Duodenal mucosa (tissue), 2 donors: Measurements from ENCODE around the gene SPATA6.
"Not testable (repeated sequence)": the region's sequence is repeated elsewhere in the genome, so short reads cannot be mapped to it uniquely, and the experiment has no call there.

Source experiments
- H3K27ac ChIP-seq: one replicate; pipeline ENCODE4 v1.7.0; 2013; ENCODE audit warnings: low read depth, low read length
- H3K27me3 ChIP-seq, 2 donors: one replicate each; pipeline ENCODE4 v1.7.0; 2013; ENCODE audit warnings: low read length in 2 of 2, control low read depth in 1 of 2; ENCODE audit not compliant: insufficient read depth in 2 of 2, control insufficient read depth in 1 of 2
- H3K36me3 ChIP-seq, 2 donors: one replicate each; pipeline ENCODE4 v1.7.0; 2013; ENCODE audit warnings: low read length in 2 of 2, control low read depth in 1 of 2; ENCODE audit not compliant: insufficient read depth in 2 of 2, control insufficient read depth in 1 of 2
- H3K4me1 ChIP-seq, 2 donors: one replicate each; pipeline ENCODE4 v1.7.0; 2013; ENCODE audit warnings: low read length in 2 of 2, control low read depth in 1 of 2; ENCODE audit not compliant: insufficient read depth in 2 of 2, control insufficient read depth in 1 of 2
- H3K4me3 ChIP-seq, 2 donors: one replicate each; pipeline ENCODE4 v1.7.0; 2013; ENCODE audit warnings: low read length in 2 of 2, low read depth in 1 of 2
- H3K9ac ChIP-seq, 2 donors: one replicate each; pipeline ENCODE4 v1.7.0; 2013; ENCODE audit warnings: low read length in 2 of 2, low read depth in 1 of 2
- H3K9me3 ChIP-seq, 2 donors: one replicate each; pipeline ENCODE4 v1.7.0; 2013; ENCODE audit warnings: low read length in 2 of 2, control low read depth in 1 of 2; ENCODE audit not compliant: control insufficient read depth in 1 of 2

The SPATA6 gene

GRCh38 chr1:48493041-48493440, 21.0 kb upstream of the SPATA6 start:
- Histone ChIP-seq H3K9me3 (no peaks in the 10 kb centered on the region), H3K27ac (no peak overlapping the region), H3K9ac (no peak overlapping the region), H3K4me1 (peaks cover 11 to 12% of the 10 kb centered on the region in 2 donors), H3K36me3 (no peaks in the 10 kb centered on the region), H3K27me3 (no peaks in the 10 kb centered on the region), H3K4me3 (no peak overlapping the region)

GRCh38 chr1:48492392-48492791, 20.4 kb upstream of the SPATA6 start:
- Histone ChIP-seq H3K27me3 (no peaks in the 10 kb centered on the region), H3K9ac (no peak overlapping the region), H3K4me3 (no peak overlapping the region), H3K36me3 (no peaks in the 10 kb centered on the region), H3K9me3 (no peaks in the 10 kb centered on the region), H3K4me1 (peaks cover 11 to 12% of the 10 kb centered on the region in 2 donors), H3K27ac (no peak overlapping the region)

- Histone ChIP-seq H3K4me3 (no peak overlapping the region), H3K9me3 (no peaks in the 10 kb centered on the region), H3K4me1 (peaks cover under 1 to 2% of the 10 kb centered on the region in 2 donors), H3K27me3 (no peaks in the 10 kb centered on the region), H3K9ac (no peak overlapping the region), H3K27ac (no peak overlapping the region), H3K36me3 (no peaks in the 10 kb centered on the region)
Observed at GRCh38 chr1:48488721-48489120, 16.7 kb upstream of the SPATA6 start.

- Histone ChIP-seq H3K9me3 (peaks cover 0 to 3% of the 10 kb centered on the region in 2 donors), H3K9ac (no peak overlapping the region), H3K4me1 (peaks cover 0 to 4% of the 10 kb centered on the region in 2 donors), H3K36me3 (no peaks in the 10 kb centered on the region), H3K27ac (no peak overlapping the region), H3K4me3 (no peak overlapping the region), H3K27me3 (no peaks in the 10 kb centered on the region)
Observed at GRCh38 chr1:48480504-48480903, 8.5 kb upstream of the SPATA6 start.

- H3K9me3 ChIP-seq, H3K4me1 ChIP-seq, H3K9ac ChIP-seq, H3K4me3 ChIP-seq, H3K27me3 ChIP-seq, H3K36me3 ChIP-seq, H3K27ac ChIP-seq: not testable (repeated sequence)
Observed at GRCh38 chr1:48480023-48480422, 8.0 kb upstream of the SPATA6 start.

GRCh38 chr1:48472638-48473037, 634 bp upstream of the SPATA6 start:
- Histone ChIP-seq H3K36me3 (no peaks in the 10 kb centered on the region), H3K27me3 (no peaks in the 10 kb centered on the region), H3K9ac (peak overlapping the region; percentile 69 to 80), H3K27ac (peak overlapping the region; percentile 79), H3K4me3 (peak overlapping the region; percentile 76 to 87), H3K4me1 (peaks cover 21 to 27% of the 10 kb centered on the region in 2 donors), H3K9me3 (peaks cover 0 to 8% of the 10 kb centered on the region in 2 donors)

GRCh38 chr1:48470950-48471690, 884 bp downstream of the SPATA6 start:
- peak overlapping the region; percentile 80 to 87 for H3K4me3 ChIP-seq
- peak overlapping the region; percentile 75 to 87 for H3K9ac ChIP-seq
- H3K27me3 ChIP-seq, result no peaks in the 10 kb centered on the region
- peak overlapping the region; percentile 85 for H3K27ac ChIP-seq
- no peaks in the 10 kb centered on the region for H3K36me3 ChIP-seq
- peaks cover 0 to 8% of the 10 kb centered on the region in 2 donors for H3K9me3 ChIP-seq
- peaks cover 21 to 27% of the 10 kb centered on the region in 2 donors for H3K4me1 ChIP-seq

- no peaks in the 10 kb centered on the region for H3K36me3 ChIP-seq
- no peaks in the 10 kb centered on the region for H3K27me3 ChIP-seq
- H3K4me3 ChIP-seq, result peak overlapping the region; percentile 80 to 87
- peaks cover 0 to 5% of the 10 kb centered on the region in 2 donors for H3K9me3 ChIP-seq
- peak overlapping the region; percentile 26 for H3K27ac ChIP-seq
- peak overlapping the region; percentile 22 to 30 for H3K9ac ChIP-seq
- H3K4me1 ChIP-seq, result peaks cover 21 to 27% of the 10 kb centered on the region in 2 donors
Observed at GRCh38 chr1:48470481-48470855, 1.5 kb downstream of the SPATA6 start.

GRCh38 chr1:48469616-48470480, 2.2 kb downstream of the SPATA6 start:
- Histone ChIP-seq H3K4me1 (peaks cover 21 to 27% of the 10 kb centered on the region in 2 donors), H3K27me3 (no peaks in the 10 kb centered on the region), H3K9ac (peak overlapping the region; percentile 22 to 30), H3K4me3 (peak overlapping the region; percentile 80 to 87), H3K36me3 (no peaks in the 10 kb centered on the region), H3K27ac (no peak overlapping the region), H3K9me3 (no peaks in the 10 kb centered on the region)

- no peaks in the 10 kb centered on the region for H3K9me3 ChIP-seq
Observed at GRCh38 chr1:48466594-48466993, 5.4 kb downstream of the SPATA6 start.

More at GRCh38 chr1:48466594-48466993, 5.4 kb downstream of the SPATA6 start:
- H3K27ac ChIP-seq, result no peak overlapping the region
- no peak overlapping the region for H3K4me3 ChIP-seq
- H3K36me3 ChIP-seq, result no peaks in the 10 kb centered on the region
- no peaks in the 10 kb centered on the region for H3K27me3 ChIP-seq
- H3K9ac ChIP-seq, result no peak overlapping the region
- H3K4me1 ChIP-seq, result peaks cover 17 to 20% of the 10 kb centered on the region in 2 donors
